HG03135 (cell line): ENCODE measurements around the gene SLC22A23.

Source experiments
- ATAC-seq: cut with Tn5 transposase; IDR thresholded peaks from one replicate; pipeline ENCODE4 v1.9.1; 2021; ENCODE audit warnings: mild to moderate bottlenecking, moderate library complexity; ENCODE audit not compliant: unreplicated experiment

Gene SLC22A23

DNA sequence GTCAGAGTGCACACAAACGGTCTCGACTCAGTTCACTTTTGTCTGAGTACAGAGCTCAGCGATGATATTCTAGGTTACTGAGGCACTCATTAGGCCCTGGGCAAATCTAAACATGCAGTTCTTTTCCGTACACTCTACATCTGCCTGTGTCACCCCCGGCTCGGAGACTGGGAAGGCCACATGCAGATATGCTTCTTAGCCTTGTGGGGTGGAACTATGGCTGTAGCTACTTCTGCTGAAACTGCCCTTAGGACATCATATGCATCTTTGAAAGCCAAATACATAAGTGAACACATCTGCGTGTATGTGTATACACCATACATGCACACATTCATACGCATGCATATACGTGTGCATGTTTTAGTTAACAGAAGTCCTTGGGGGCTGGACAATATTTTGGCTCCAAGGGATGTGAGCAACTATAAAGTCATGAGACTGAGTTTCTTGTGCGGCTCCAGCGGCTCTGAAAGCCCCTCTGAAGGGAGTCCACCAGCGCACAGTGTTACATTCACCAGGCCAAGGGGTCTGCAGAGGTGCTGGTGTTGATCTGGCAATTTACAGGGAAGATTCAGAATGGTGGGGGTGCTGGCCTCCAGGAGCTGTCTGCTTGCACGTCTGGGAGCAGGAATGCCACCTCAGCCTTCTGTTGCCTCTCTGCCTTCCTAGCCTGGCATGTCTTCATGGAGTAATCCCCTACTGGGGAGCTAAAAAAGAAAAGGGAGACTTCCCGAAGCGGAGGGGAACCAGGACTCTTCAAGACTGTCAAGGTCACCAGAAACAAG, 166.5 kb downstream of the SLC22A23 start:
- no peak for ATAC-seq

GRCh38 chr6:3289664-3290055, 167.2 kb downstream of the SLC22A23 start:
- no peak for ATAC-seq

DNA sequence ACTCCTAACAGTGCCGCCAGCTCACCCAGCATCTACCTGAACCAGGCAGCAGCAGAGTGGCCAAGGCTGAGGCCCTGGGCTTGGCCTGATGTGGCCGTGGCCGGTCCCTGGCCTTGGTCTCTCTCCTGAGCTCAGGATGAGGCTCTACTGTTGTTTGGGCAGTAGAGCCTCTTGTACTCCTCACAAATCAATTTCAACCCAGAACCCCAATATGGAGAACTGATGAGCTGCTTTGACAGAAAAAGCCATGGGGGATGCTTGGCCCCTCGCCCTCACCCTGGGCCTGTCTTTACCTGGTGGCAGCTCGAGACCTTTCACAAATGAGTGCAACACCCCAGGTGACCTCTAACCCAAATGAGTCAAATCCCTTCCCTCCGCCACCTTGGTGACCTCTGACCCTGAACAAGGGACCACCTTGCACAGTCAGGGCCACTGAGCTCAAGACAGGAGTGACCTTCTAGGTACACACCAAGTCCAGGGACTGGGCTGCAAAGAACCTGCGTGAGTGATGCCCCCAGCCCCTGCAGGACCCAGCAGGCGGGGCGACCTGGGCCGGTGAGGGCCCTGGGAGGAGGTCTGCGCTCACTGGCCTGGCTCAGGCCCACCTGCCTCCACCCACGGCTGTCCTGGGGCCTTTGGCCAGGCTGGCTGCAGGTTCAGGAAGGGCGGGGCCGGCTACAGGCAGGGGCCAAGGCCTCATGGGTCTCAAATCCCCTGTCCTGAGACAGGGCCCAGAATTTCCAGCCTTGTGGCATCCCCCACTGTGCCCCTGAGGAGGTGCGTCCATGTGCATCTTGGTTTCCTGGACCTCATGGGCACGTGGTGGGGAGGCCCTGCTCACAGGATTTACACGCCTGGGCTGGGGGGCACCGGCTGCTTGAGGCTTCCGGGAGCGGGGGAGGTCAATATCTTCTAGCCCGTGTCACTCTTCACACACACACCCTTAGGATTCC, 167.9 kb downstream of the SLC22A23 start:
- no peak for ATAC-seq

GRCh38 chr6:3287976-3288707, 168.7 kb downstream of the SLC22A23 start:
- no peak for ATAC-seq

- ATAC-seq: no peak
These were observed 169.5 kb downstream of the SLC22A23 start for GRCh38 chr6:3287308-3287707.

- no peak for ATAC-seq
These were observed 170.1 kb downstream of the SLC22A23 start for GRCh38 chr6:3286641-3287171.

GRCh38 chr6:3285732-3286131, 171.1 kb downstream of the SLC22A23 start:
- no peak for ATAC-seq

- ATAC-seq: no peak
These were observed 171.7 kb downstream of the SLC22A23 start for GRCh38 chr6:3285049-3285639.

DNA sequence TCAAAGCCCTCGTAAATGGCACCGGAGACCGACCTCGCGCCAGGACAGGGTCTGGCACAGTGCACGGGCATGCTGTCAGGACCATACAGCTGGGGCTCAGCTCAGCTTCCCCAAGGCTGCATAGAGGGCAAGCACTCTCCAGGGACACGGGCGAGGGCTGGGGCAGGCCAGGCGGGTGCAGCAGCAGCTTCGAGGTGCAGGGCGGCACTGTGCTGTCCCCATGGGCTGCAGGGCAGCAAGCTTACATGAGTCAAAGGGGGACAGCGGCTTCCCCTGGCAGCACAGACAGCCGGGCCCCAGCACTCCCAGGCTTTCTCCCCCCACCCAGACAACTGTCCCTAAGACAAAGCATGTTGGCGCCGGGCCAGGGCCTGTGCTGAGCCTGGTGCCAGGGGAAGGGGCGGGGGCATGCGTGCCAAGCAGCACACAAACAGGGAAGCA, 172.4 kb downstream of the SLC22A23 start:
- no peak for ATAC-seq

- no peak for ATAC-seq
These were observed 173.0 kb downstream of the SLC22A23 start for GRCh38 chr6:3283641-3284435.

- ATAC-seq: no peak
These were observed 173.6 kb downstream of the SLC22A23 start for GRCh38 chr6:3283241-3283640.

- ATAC-seq: no peak
These were observed 174.2 kb downstream of the SLC22A23 start for GRCh38 chr6:3282476-3283236.

- ATAC-seq: no peak
These were observed 175.0 kb downstream of the SLC22A23 start for GRCh38 chr6:3281631-3282475.

DNA sequence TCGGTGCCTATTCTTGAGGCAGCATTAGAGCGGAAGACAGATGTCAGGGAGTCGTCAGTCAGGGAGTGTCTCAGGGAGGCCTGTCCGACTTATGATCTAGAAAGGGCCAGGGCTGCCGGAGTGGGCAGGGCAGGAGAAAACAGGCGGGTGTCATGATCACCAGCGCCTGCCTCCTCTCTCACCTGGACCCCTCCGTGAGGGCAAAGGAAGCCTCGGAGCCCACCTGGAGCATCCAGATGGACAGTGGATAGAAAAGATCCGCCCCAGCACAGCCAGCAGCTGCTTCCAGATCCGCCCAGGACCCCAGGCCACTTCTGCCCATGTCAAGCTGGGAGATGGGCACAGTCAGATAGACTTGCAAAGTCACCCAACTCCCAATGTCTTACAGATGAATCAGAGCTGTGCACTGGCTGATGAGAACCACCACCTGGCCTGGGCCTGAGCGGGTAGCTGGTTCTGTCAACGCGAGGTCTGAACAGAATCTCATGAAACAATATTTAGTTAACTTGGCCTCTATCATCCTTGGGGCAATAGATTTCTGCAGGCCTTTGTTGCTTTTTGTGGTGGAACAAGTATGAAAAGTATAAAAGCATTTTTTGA, 175.9 kb downstream of the SLC22A23 start:
- no peak for ATAC-seq

DNA sequence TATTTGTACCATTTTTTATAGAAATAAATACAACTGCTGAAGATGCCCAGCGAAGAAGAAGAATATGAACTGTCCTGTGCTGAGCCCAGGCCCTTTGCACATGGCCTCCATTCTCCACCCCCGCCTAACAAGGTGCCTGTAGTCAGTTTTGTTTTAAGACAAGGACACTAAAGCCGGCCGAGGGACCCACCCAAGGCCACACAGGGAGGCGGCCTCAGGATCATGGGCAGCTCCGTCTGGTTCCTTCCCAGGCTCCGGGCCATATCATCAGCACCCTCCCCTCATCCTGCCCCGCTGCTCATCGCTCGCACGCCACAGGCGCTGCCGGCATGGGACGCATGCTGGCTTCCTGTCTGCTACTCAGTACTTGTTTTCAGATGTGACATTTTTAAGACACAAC, 176.8 kb downstream of the SLC22A23 start:
- no peak for ATAC-seq

DNA sequence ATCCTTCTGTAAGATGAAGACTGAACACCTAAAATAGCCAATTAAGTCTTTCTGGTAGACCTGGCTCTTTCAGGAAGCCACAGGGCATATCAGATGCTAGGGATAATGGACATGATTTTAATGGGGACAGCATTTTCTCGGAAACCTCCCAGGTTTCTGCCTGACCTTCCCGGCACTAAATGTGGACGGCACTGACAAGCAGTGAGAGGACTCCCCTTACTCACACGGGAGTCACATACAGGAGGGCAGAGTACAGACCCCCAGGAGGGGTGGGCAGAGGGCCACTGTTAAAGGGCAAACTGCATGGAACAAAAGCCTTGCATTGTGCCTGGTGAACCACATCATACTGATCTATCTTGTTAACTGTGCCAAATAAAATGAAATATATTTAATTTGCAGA, 178.2 kb downstream of the SLC22A23 start:
- no peak for ATAC-seq

GRCh38 chr6:3277851-3278416, 178.9 kb downstream of the SLC22A23 start:
- ATAC-seq: no peak
